Measurements from ENCODE around the gene MAP3K4. TPM values are rescaled to one million over a fixed set of nuclear protein-coding genes. Genes with fewer than 3 reads are reported as not detected.

Gene MAP3K4
- total and polyA plus RNA-seq, 10 donors: 11.4 to 65.5 (median 37.0) TPM

- no peak for TF ChIP-seq POLR2A (IDR thresholded peaks at IDR 0.05)
- no peak for TF ChIP-seq POLR2AphosphoS5 (IDR thresholded peaks at IDR 0.05)
- TF ChIP-seq CTCF (IDR thresholded peaks at IDR 0.05 in 8 of 11, conservative IDR thresholded peaks at IDR 0.05 in 3 of 11): no peak
- intact Hi-C loops (cut with DNase I; ENCODE audit: low total_unique reads): no loop called here
- peaks cover 0 to 25% (median 4%) of the 10 kb centered on the region in 6 donors for H3K4me1 ChIP-seq
- H3K27me3 ChIP-seq (replicated peaks in 1 of 7): no peaks in the 10 kb centered on the region
- H3K4me3 ChIP-seq: no peak overlapping the region
- 76 to 87% (median 81%) methylated on average over 8 of the region's 8 CpGs for WGBS, 5 donors
- no peaks in the 10 kb centered on the region for H3K9me3 ChIP-seq
- H3K27ac ChIP-seq: no peak overlapping the region
- DNase-seq: no peak
- H3K36me3 ChIP-seq: peaks cover 0 to 11% (median 0%) of the 10 kb centered on the region in 6 donors
Measured at GRCh38 chr6:161011492-161012480, 20.2 kb downstream of the MAP3K4 start.

GRCh38 chr6:161013695-161014094 is 22.1 kb downstream of the MAP3K4 start:
- no peaks in the 10 kb centered on the region for H3K27me3 ChIP-seq (replicated peaks in 1 of 7)
- no peak overlapping the region for H3K27ac ChIP-seq
- 86 to 93% (median 91%) methylated on average over 4 of the region's 4 CpGs for WGBS, 5 donors
- H3K36me3 ChIP-seq: peaks cover 0 to 11% (median 0%) of the 10 kb centered on the region in 6 donors
- no peaks in the 10 kb centered on the region for H3K9me3 ChIP-seq
- no peak for DNase-seq
- peaks cover 0 to 25% (median 4%) of the 10 kb centered on the region in 6 donors for H3K4me1 ChIP-seq
- TF ChIP-seq POLR2A (IDR thresholded peaks at IDR 0.05) (no peak), CTCF (IDR thresholded peaks at IDR 0.05 in 8 of 11, conservative IDR thresholded peaks at IDR 0.05 in 3 of 11) (no peak), POLR2AphosphoS5 (IDR thresholded peaks at IDR 0.05) (no peak)
- intact Hi-C loops (cut with DNase I; ENCODE audit: low total_unique reads): no loop called here
- H3K4me3 ChIP-seq: no peak overlapping the region

GRCh38 chr6:161017766-161018564 is 26.4 kb downstream of the MAP3K4 start:
- H3K36me3 ChIP-seq: peaks cover 0 to 25% (median 0%) of the 10 kb centered on the region in 6 donors
- intact Hi-C loops (cut with DNase I; ENCODE audit: low total_unique reads): no loop called here
- no peak overlapping the region for H3K4me3 ChIP-seq
- H3K27ac ChIP-seq: no peak overlapping the region
- no peaks in the 10 kb centered on the region for H3K27me3 ChIP-seq (replicated peaks in 1 of 7)
- TF ChIP-seq POLR2AphosphoS5 (IDR thresholded peaks at IDR 0.05) (no peak), POLR2A (IDR thresholded peaks at IDR 0.05) (no peak), CTCF (IDR thresholded peaks at IDR 0.05 in 8 of 11, conservative IDR thresholded peaks at IDR 0.05 in 3 of 11) (no peak)
- H3K4me1 ChIP-seq: peaks cover 0 to 15% (median 2%) of the 10 kb centered on the region in 6 donors
- 81 to 94% (median 88%) methylated on average over 5 of the region's 5 CpGs for WGBS, 5 donors
- H3K9me3 ChIP-seq: no peaks in the 10 kb centered on the region
- DNase-seq: no peak

Measured in spleen (tissue), 11 donors.